Activated naive CD4-positive, alpha-beta T cell treated with anti-CD3 and anti-CD28 coated beads, Interleukin-2, amount 50 U/mL, for 72 hours (primary cell): ENCODE data around the gene TRAF3. TPM values are rescaled to one million over a fixed set of nuclear protein-coding genes. Genes with fewer than 3 reads are reported as not detected.
"Not testable (repeated sequence)": the region's sequence is repeated elsewhere in the genome, so short reads cannot be mapped to it uniquely, and the experiment has no call there.

ENCODE experiments used
- ATAC-seq, 2 donors: fragments of 150-1000 bp; cut with Tn5 transposase; 2 replicates each; pipeline ENCODE4 v1.10.0; 2021; ENCODE audit warnings: mild to moderate bottlenecking in 2 of 2, moderate library complexity in 2 of 2
- DNase-seq, 2 donors: peaks; one replicate each; pipeline ENCODE4 v3.0.0; 2021 to 2022; ENCODE audit warnings: low spot score in 2 of 2
- H3K27ac Mint-ChIP-seq, 2 donors: one replicate each; pipeline ENCODE4 v1.8.0; 2022; ENCODE audit warnings: mild to moderate bottlenecking in 2 of 2, mixed read lengths in 2 of 2
- H3K36me3 Mint-ChIP-seq, 2 donors: one replicate each; pipeline ENCODE4 v1.8.0; 2022; ENCODE audit warnings: mixed read lengths in 2 of 2
- H3K9me3 Mint-ChIP-seq, 2 donors: one replicate each; pipeline ENCODE4 v1.8.0; 2022; ENCODE audit warnings: mixed read lengths in 2 of 2
- total RNA-seq, 2 donors: library from RNA; stranded (reverse); gene quantifications; one replicate each; pipeline ENCODE4 v1.2.3, GENCODE V29; 2022

The TRAF3 gene
- total RNA-seq, 2 donors from 2014 or later, result 54.9 to 97.0 TPM

GRCh38 chr14:102873546-102874061, 96.4 kb downstream of the TRAF3 start:
- DNase-seq (no peak), ATAC-seq (no peak)
- H3K36me3 Mint-ChIP-seq, result peaks cover 21 to 30% of the 10 kb centered on the region in 2 donors
- peak overlapping the region in 1 of 2 donors; percentile 79 for H3K27ac Mint-ChIP-seq
- no peaks in the 10 kb centered on the region for H3K9me3 Mint-ChIP-seq

GRCh38 chr14:102875652-102876051, 98.4 kb downstream of the TRAF3 start:
- no peaks in the 10 kb centered on the region for H3K9me3 Mint-ChIP-seq
- H3K36me3 Mint-ChIP-seq, result peaks cover 18 to 21% of the 10 kb centered on the region in 2 donors
- DNase-seq (no peak), ATAC-seq (no peak)
- H3K27ac Mint-ChIP-seq, result no peak overlapping the region

- not testable (repeated sequence) for H3K9me3 Mint-ChIP-seq, H3K27ac Mint-ChIP-seq, ATAC-seq, DNase-seq
- H3K36me3 Mint-ChIP-seq, result peaks cover 10% of the 10 kb centered on the region in 2 donors
Measured at GRCh38 chr14:102877511-102877910, 100.3 kb downstream of the TRAF3 start.

GRCh38 chr14:102878174-102878969, 101.1 kb downstream of the TRAF3 start:
- Mint-ChIP-seq H3K9me3 (no peaks in the 10 kb centered on the region), H3K27ac (peak overlapping the region in 1 of 2 donors; percentile 77), H3K36me3 (peaks cover 10% of the 10 kb centered on the region in 2 donors)
- no peak for DNase-seq
- ATAC-seq, result no peak

- ATAC-seq (no peak), DNase-seq (no peak)
- H3K27ac Mint-ChIP-seq, result peak overlapping the region in 1 of 2 donors; percentile 77
- no peaks in the 10 kb centered on the region for H3K9me3 Mint-ChIP-seq
- H3K36me3 Mint-ChIP-seq, result peaks cover 10 to 13% of the 10 kb centered on the region in 2 donors
Measured at GRCh38 chr14:102878970-102879460, 101.8 kb downstream of the TRAF3 start.

GRCh38 chr14:102882226-102882906, 105.1 kb downstream of the TRAF3 start:
- Mint-ChIP-seq H3K36me3 (peaks cover 7 to 14% of the 10 kb centered on the region in 2 donors), H3K27ac (peak overlapping the region; percentile 2 to 68), H3K9me3 (no peaks in the 10 kb centered on the region)
- DNase-seq, result no peak
- ATAC-seq, result no peak

- DNase-seq, result peak in 1 of 2 donors; percentile 22
Measured at GRCh38 chr14:102883089-102883541, 105.9 kb downstream of the TRAF3 start.

GRCh38 chr14:102883554-102883953, 106.3 kb downstream of the TRAF3 start:
- Mint-ChIP-seq H3K27ac (peak overlapping the region; percentile 6 to 68), H3K36me3 (peaks cover 7 to 14% of the 10 kb centered on the region in 2 donors), H3K9me3 (no peaks in the 10 kb centered on the region)
- ATAC-seq (no peak), DNase-seq (no peak)

More at GRCh38 chr14:102883089-102883541, 105.9 kb downstream of the TRAF3 start:
- H3K36me3 Mint-ChIP-seq, result peaks cover 7 to 14% of the 10 kb centered on the region in 2 donors
- peak; percentile 87 to 92 for ATAC-seq
- H3K27ac Mint-ChIP-seq, result peak overlapping the region; percentile 2 to 68
- H3K9me3 Mint-ChIP-seq, result no peaks in the 10 kb centered on the region

- no peak for DNase-seq
- Mint-ChIP-seq H3K36me3 (peaks cover 12 to 14% of the 10 kb centered on the region in 2 donors), H3K27ac (peak overlapping the region in 1 of 2 donors; percentile 60), H3K9me3 (no peaks in the 10 kb centered on the region)
- ATAC-seq, result no peak
Measured at GRCh38 chr14:102885737-102886447, 108.6 kb downstream of the TRAF3 start.

GRCh38 chr14:102888748-102889147, 111.5 kb downstream of the TRAF3 start:
- no peaks in the 10 kb centered on the region for H3K9me3 Mint-ChIP-seq
- DNase-seq, result no peak
- H3K36me3 Mint-ChIP-seq, result peaks cover 12 to 20% of the 10 kb centered on the region in 2 donors
- H3K27ac Mint-ChIP-seq, result peak overlapping the region in 1 of 2 donors; percentile 44
- ATAC-seq, result no peak

- ATAC-seq (no peak), DNase-seq (no peak)
- Mint-ChIP-seq H3K9me3 (no peaks in the 10 kb centered on the region), H3K36me3 (peaks cover 12 to 14% of the 10 kb centered on the region in 2 donors), H3K27ac (no peak overlapping the region)
Measured at GRCh38 chr14:102889615-102890014, 112.4 kb downstream of the TRAF3 start.

- H3K9me3 Mint-ChIP-seq, result no peaks in the 10 kb centered on the region
- no peak overlapping the region for H3K27ac Mint-ChIP-seq
- peaks cover 6 to 10% of the 10 kb centered on the region in 2 donors for H3K36me3 Mint-ChIP-seq
- ATAC-seq, result no peak
- peak in 1 of 2 donors; percentile 30 for DNase-seq
Measured at GRCh38 chr14:102891111-102891510, 113.9 kb downstream of the TRAF3 start.

- H3K27ac Mint-ChIP-seq, result no peak overlapping the region
- H3K36me3 Mint-ChIP-seq, result peaks cover 6 to 7% of the 10 kb centered on the region in 2 donors
- no peak for ATAC-seq
- DNase-seq, result no peak
- H3K9me3 Mint-ChIP-seq, result no peaks in the 10 kb centered on the region
Measured at GRCh38 chr14:102891556-102891955, 114.3 kb downstream of the TRAF3 start.

GRCh38 chr14:102892651-102893050, 115.4 kb downstream of the TRAF3 start:
- peak overlapping the region in 1 of 2 donors; percentile 36 for H3K27ac Mint-ChIP-seq
- ATAC-seq, result no peak
- peaks cover 6 to 7% of the 10 kb centered on the region in 2 donors for H3K36me3 Mint-ChIP-seq
- no peaks in the 10 kb centered on the region for H3K9me3 Mint-ChIP-seq
- DNase-seq, result no peak

GRCh38 chr14:102893452-102893851, 116.2 kb downstream of the TRAF3 start:
- DNase-seq (no peak), ATAC-seq (peak in 1 of 2 donors; percentile 35)
- peaks cover 6 to 7% of the 10 kb centered on the region in 2 donors for H3K36me3 Mint-ChIP-seq
- H3K27ac Mint-ChIP-seq, result peak overlapping the region in 1 of 2 donors; percentile 86
- H3K9me3 Mint-ChIP-seq, result no peaks in the 10 kb centered on the region

GRCh38 chr14:102896735-102897134, 119.5 kb downstream of the TRAF3 start:
- not testable (repeated sequence) for H3K36me3 Mint-ChIP-seq, H3K27ac Mint-ChIP-seq, DNase-seq, H3K9me3 Mint-ChIP-seq, ATAC-seq
